ENCODE measurements around the gene CUX1.

Gene CUX1

DNA sequence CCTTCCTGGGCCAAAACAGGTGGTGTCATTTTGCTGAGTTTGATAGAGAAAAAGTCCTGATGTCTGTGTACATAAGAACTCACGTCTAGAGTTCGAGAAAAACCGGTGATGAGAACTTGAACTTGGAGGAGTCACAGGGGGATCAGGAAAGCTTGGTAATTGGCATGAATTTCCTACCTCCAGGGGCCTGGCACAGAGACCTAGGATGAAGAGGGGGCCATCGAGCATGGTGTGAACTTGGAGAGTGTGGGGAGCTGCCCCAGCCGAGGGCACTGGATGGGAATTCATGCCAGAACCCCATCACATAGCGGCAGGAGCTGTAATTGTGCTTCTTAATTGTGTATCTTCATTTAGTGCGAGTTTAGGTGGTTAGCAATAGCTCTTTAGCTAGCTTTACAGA lies 82.2 kb downstream of the CUX1 start:
- DNase-seq, result no peak

DNA sequence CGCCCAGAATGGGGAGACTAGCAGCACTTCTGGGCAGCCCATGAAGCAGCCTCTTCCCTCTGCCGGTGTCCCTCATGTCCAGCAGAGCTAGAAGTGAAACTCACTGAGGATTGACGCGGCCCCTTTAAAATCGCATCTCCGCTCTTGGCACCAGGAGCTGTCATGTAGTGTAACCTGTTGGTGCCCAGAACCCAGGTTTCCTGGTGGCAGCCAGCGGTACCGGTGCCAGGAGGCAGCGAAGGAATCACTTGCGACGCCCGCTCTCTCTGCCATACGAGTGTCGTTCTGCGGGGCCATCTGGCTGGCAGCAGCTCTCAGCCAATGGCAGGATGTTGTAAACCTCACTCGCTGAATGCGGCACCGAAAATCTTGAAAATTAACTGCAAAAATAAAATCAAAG lies 82.7 kb downstream of the CUX1 start:
- DNase-seq, result no peak

- DNase-seq, result no peak
Measured at GRCh38 chr7:101901661-101902491, 84.5 kb downstream of the CUX1 start.

- DNase-seq, result no peak
Measured at GRCh38 chr7:101902680-101903514, 85.5 kb downstream of the CUX1 start.

GRCh38 chr7:101903515-101903868 lies 86.1 kb downstream of the CUX1 start:
- DNase-seq, result no peak

- DNase-seq, result no peak
Measured at GRCh38 chr7:101904019-101904418, 86.6 kb downstream of the CUX1 start.

- no peak for DNase-seq
Measured at GRCh38 chr7:101905203-101905865, 87.9 kb downstream of the CUX1 start.

DNA sequence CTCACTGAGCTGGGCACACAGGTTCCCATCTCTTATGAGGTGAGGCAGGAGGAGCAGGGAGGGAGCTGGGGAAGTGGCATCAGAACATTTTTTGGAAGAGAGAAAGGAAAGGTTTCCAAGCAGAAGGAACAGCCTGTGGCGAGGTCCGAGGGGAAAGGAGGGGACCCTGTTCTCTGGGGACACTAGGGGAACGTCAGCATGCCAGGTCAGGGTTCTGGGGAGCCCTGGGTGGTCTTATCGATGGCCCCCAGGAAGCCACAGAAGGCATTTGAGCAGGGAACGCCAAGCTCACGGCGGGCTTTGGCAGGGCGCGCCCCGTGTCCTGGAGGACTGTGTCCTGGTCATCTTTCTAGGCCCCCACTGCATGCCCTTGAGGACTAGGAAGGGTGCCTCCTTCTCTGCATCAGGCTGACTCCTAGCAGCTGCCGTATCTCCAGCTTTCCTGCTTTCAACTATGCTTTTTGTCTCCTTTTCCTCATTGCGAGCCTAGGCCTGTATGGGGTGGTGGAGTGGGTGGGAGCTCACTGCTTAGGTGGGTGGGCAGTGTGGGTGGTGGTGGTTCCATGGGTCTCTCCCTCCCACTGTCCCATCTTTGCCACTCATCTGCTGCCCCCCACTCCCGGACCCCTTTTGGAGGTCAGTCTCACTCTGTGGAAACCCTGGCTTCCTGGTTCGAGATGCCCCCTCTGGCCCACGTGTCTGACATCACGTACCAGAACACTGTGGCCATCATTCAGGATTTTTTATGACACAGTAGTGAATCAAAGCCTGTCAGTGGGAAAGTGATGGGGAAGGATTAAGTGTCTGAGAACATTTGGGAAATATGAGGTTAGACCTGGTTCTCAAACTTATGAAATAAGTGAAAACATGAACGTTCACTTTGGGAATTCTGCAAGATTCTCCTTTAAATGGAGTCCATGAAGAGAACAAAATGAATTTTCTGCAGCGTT lies 89.1 kb downstream of the CUX1 start:
- DNase-seq, result no peak

GRCh38 chr7:101910991-101911799 lies 93.8 kb downstream of the CUX1 start:
- no peak for DNase-seq

- DNase-seq, result no peak
Measured at GRCh38 chr7:101911800-101912715, 94.6 kb downstream of the CUX1 start.

GRCh38 chr7:101912716-101913110 lies 95.3 kb downstream of the CUX1 start:
- no peak for DNase-seq

DNA sequence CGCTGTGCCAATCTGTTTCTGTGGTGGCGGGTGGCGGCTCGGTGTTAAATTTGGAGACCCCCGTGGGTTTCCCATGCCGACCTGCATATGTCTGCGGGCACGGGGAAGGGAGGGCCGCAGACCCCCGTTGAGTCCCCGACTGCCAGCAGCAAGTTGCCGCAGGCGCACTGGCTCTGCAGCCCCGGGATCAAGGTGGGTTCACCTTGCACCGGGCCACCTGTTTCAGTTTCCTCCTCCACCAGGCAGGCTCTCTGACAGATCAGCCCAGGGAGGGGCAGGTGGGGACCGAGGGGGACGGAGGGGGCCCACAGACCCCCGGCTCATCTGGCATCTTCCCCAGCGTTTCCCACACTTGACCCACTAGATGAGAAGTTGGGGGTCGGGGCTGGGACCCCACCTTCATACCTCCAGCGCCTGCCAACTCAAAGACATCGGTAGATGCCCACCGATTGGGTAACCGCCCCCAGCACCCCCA lies 95.9 kb downstream of the CUX1 start:
- DNase-seq, result no peak

GRCh38 chr7:101913851-101914250 lies 96.4 kb downstream of the CUX1 start:
- no peak for DNase-seq

DNA sequence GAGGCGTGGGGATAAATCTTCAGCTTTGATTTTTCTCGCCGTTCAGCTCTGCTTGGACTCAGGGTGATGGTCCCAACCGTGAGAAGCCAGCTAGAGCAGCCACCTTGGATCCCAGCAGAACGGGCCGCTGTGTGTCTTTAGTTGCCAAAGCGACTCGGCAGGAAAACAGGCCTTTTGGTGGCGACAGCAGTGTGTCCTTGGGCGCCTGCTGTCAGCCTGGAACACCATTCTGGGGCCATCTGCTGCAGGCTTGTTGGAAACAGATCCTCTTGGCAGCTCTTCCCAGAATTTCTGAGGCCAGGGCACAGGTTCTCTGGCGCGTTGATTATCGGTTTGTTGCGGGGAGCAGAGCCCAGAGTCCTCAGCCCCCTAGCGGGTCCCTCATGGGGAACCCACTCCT lies 97.6 kb downstream of the CUX1 start:
- DNase-seq, result no peak

GRCh38 chr7:101916041-101916800 lies 98.8 kb downstream of the CUX1 start:
- no peak for DNase-seq

DNA sequence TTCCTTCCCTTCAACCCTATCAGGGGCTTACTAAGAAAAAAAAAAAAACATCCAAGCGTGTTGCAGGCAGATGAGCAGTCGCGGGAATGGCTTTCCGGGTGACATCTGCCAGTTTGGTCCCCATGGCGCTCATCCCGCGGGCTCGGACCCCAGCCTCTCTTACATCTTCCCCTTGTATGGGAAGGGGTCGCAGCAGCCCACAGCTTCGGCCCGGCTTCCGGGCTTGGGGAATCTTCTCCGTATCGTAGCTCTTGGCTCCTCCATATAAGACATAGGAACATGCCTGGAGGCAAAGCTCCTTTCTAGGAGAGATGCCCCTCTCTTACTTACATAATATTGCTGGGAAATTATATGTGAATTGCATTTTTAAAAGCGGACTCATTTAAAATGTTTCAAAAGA lies 99.5 kb downstream of the CUX1 start:
- no peak for DNase-seq

DNA sequence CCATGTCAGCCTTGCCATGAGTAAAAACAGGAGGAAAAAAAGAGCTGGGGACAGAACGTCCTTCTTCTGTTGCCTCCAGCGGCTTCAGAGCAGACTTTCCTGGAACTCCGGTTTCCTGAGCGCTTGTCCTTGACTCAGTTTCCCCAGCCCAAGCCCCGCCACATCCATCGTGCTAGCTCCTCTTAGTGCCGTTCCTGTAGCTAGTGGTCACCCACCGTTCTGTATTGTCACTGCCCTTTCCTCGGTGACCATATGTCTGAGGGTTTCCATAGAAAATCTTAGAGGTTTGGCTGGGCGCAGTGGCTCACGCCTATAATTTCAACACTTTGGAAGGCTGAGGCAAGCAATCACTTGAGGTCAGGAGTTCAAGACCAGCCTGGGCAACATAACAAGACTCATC lies 100.1 kb downstream of the CUX1 start:
- DNase-seq, result no peak

- no peak for DNase-seq
Measured at GRCh38 chr7:101918426-101918825, 101.0 kb downstream of the CUX1 start.

- no peak for DNase-seq
Measured at GRCh38 chr7:101919363-101920115, 102.1 kb downstream of the CUX1 start.

Measured in AML-193 (cell line).